SJSA1 (cell line): ENCODE measurements around the gene ABCA6. TPM values are rescaled to one million over a fixed set of nuclear protein-coding genes. Genes with fewer than 3 reads are reported as not detected.
"Not testable (repeated sequence)": the region's sequence is repeated elsewhere in the genome, so short reads cannot be mapped to it uniquely, and the experiment has no call there.

Source experiments
- DNase-seq, 2 experiments: peaks; one replicate each; pipeline ENCODE4 v3.0.0-alpha.2; 2015 to 2020; ENCODE audit warnings: low spot score in 2 of 2, low read depth in 1 of 2
- H3K27ac ChIP-seq: fragments of 250-450 bp; sonication (Bioruptor Pico); 2 replicates; pipeline ENCODE4 v1.5.1; 2020; ENCODE audit warnings: mild to moderate bottlenecking, moderate library complexity
- H3K27me3 ChIP-seq: fragments of 250-450 bp; sonication (Bioruptor Pico); replicated peaks from 2 replicates; pipeline ENCODE4 v1.5.1; 2020; ENCODE audit warnings: mild to moderate bottlenecking, moderate library complexity
- H3K36me3 ChIP-seq: fragments of 250-450 bp; sonication (Bioruptor Pico); 2 replicates; pipeline ENCODE4 v1.5.1; 2020; ENCODE audit warnings: mild to moderate bottlenecking
- H3K4me1 ChIP-seq: fragments of 250-450 bp; sonication (Bioruptor Pico); replicated peaks from 2 replicates; pipeline ENCODE4 v1.6.1; 2021; ENCODE audit warnings: mild to moderate bottlenecking
- H3K4me3 ChIP-seq: fragments of 250-450 bp; sonication (Bioruptor Pico); 2 replicates; pipeline ENCODE4 v1.5.1; 2020; ENCODE audit warnings: mild to moderate bottlenecking
- H3K9me3 ChIP-seq: fragments of 250-450 bp; sonication (Bioruptor Pico); replicated peaks from 2 replicates; pipeline ENCODE4 v1.5.1; 2020; ENCODE audit warnings: mild to moderate bottlenecking
- total RNA-seq: library from RNA; depleted of rRNA; stranded (reverse); fragments of >200 nt; shearing (Covaris generic); gene quantifications from 2 replicates; pipeline ENCODE4 v1.2.3, GENCODE V29; 2014

The ABCA6 gene
- total RNA-seq, 1 experiment from 2014 or later, result not detected

DNA sequence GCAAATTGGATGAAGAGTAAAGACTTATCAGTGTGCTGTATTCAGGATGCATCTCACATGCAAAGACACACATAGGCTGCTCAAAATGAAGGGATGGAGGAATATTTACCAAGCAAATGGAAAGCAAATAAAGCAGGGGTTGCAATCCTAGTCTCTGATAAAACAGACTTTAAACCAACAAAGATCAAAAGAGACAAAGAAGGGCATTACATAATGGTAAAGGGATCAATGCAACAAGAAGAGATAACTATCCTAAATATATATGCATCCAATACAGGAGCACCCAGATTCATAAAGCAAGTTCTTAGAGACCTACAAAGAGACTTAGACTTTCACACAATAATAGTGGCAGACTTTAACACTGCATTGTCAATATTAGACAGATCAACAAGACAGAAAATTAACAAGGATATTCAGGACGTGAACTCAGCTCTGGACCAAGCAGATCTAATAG lies 68.9 kb downstream of the ABCA6 start:
- H3K36me3 ChIP-seq, result not testable (repeated sequence)

DNA sequence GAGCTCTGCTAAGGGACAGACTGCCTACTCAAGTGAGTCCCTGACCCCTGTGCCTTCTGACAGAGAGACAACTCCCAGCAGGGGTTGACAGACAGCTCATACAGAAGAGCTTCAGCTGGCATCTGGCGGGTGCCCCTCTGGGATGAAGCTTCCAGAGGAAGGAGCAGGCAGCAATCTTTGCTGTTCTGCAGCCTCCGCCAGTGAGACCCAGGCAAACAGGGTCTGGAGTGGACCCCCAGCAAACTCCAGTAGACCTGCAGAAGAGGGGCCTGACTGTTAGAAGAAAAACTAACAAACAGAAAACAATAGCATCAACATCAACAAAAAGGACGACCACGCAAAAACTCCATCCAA lies 70.5 kb downstream of the ABCA6 start:
- not testable (repeated sequence) for H3K36me3 ChIP-seq, H3K9me3 ChIP-seq, DNase-seq, H3K4me1 ChIP-seq, H3K27ac ChIP-seq, H3K27me3 ChIP-seq, H3K4me3 ChIP-seq

More for the DNA sequence above, 68.9 kb downstream of the ABCA6 start:
- H3K9me3 ChIP-seq, H3K27me3 ChIP-seq, H3K4me3 ChIP-seq, H3K27ac ChIP-seq, DNase-seq, H3K4me1 ChIP-seq: not testable (repeated sequence)

GRCh38 chr17:69070378-69071232 lies 71.1 kb downstream of the ABCA6 start:
- H3K9me3 ChIP-seq, H3K4me1 ChIP-seq, DNase-seq, H3K36me3 ChIP-seq, H3K27ac ChIP-seq, H3K27me3 ChIP-seq, H3K4me3 ChIP-seq: not testable (repeated sequence)

DNA sequence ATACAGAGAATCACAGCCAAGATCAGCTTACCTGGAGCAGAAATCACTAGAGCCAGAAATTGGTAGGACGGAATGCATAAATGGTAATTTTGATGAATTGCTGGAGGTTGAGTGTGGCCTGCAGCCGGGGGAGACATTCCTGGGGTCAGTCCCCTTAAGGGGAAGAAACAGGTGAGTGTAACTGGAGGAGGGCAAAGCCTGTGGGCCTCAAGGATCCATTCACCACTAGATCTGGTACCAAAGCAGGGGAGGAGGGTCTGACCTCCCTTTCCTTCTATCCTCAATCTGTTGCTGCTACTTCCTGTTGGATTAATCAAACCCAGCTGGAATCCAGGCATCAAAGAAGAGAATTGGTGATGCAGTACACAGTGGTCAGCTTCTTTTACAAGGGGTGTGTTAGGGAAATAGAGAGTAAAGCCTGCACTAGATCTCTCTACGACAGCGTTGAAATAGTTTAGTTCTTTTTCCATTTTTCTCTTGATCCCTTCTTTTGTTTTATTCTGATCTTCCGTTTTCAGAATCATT lies 72.4 kb downstream of the ABCA6 start:
- H3K27me3 ChIP-seq, result no peaks in the 10 kb centered on the region
- no peak for DNase-seq
- no peak overlapping the region for H3K27ac ChIP-seq
- H3K36me3 ChIP-seq, result no peaks in the 10 kb centered on the region
- H3K9me3 ChIP-seq, result no peaks in the 10 kb centered on the region
- H3K4me1 ChIP-seq, result no peaks in the 10 kb centered on the region
- no peak overlapping the region for H3K4me3 ChIP-seq

DNA sequence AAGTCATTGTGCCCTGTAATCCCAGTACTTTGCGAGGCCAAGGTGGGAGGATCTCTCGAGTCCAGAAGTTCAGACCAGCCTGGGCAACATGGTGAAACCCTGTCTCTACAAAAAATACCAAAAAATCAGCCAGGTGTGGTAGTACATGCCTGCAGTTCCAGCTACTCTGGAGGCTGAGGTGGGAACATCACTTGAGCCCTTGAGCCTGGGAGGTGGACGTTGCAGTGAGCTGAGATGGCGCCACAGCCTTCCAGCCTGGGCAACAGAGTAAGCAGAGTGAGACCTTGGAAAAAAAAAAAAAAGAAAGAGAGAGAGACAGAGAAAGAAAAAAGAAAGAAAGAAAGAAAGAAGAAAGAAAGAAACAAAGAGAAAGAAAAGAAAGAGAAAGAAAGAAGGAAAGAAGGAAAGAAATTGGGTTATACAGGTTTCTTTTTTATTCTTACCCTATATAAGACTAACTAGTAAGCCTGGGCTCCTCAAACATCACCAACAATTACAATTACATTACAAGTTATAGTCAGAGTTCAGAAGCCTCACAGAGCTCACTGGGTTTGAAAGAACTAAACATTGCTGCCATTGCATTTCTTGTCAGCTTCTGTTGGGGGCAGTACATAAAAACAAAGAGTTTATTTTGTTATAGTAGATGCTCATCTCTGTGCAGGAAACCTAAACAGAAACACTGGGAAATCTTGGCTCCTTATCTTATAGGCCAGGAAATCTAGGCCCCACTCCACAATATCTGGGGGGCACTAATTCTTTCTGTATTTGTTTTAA lies 74.2 kb downstream of the ABCA6 start:
- Histone ChIP-seq H3K27me3 (no peaks in the 10 kb centered on the region), H3K4me1 (no peaks in the 10 kb centered on the region), H3K9me3 (no peaks in the 10 kb centered on the region), H3K27ac (no peak overlapping the region), H3K36me3 (no peaks in the 10 kb centered on the region), H3K4me3 (no peak overlapping the region)
- no peak for DNase-seq

- H3K4me1 ChIP-seq, result no peaks in the 10 kb centered on the region
- no peaks in the 10 kb centered on the region for H3K27me3 ChIP-seq
- no peak for DNase-seq
- H3K4me3 ChIP-seq, result no peak overlapping the region
- no peaks in the 10 kb centered on the region for H3K9me3 ChIP-seq
- no peak overlapping the region for H3K27ac ChIP-seq
- no peaks in the 10 kb centered on the region for H3K36me3 ChIP-seq
These were observed 75.2 kb downstream of the ABCA6 start for GRCh38 chr17:69066482-69066881.

DNA sequence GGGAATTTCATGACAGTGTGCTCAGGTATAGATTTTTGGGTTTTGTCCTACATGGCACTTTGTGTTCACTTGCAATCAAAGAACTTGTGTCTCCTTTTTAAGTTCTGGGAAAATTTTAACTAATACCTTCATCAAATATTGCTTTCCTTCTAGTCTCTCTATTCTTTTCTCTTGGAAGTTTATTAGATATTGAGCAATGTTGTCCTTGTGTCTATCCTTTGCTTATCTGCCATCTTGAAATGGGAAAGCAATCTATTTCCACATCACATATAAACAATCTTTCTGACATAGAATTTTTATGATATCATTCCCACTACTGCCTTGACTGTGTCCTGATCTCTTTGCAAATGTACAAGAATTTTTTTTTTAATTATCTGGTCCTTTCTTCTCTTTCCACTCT lies 76.6 kb downstream of the ABCA6 start:
- no peaks in the 10 kb centered on the region for H3K27me3 ChIP-seq
- no peaks in the 10 kb centered on the region for H3K9me3 ChIP-seq
- H3K4me3 ChIP-seq, result no peak overlapping the region
- H3K4me1 ChIP-seq, result no peaks in the 10 kb centered on the region
- no peak overlapping the region for H3K27ac ChIP-seq
- DNase-seq, result no peak
- H3K36me3 ChIP-seq, result no peaks in the 10 kb centered on the region

DNA sequence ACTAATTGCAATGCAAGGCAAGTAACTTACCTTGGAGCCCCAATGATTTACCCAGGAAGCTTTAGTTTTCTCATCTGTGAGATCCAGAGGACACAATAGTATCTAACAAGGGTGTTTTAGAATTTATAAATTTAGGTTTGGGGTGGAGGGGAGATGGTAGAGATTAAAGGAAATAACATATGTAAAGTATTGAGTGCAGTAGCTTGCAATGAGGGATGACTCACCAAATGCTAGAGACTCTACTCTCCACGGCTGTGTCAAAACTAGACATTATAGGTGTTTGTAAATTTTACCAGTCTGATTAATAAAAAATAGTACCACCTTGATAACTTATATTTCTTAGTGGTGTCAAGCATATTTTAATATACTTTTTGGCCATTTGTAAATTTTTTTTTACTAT lies 77.2 kb downstream of the ABCA6 start:
- no peak overlapping the region for H3K27ac ChIP-seq
- H3K4me1 ChIP-seq, result no peaks in the 10 kb centered on the region
- no peak for DNase-seq
- no peaks in the 10 kb centered on the region for H3K27me3 ChIP-seq
- no peak overlapping the region for H3K4me3 ChIP-seq
- no peaks in the 10 kb centered on the region for H3K36me3 ChIP-seq
- H3K9me3 ChIP-seq, result no peaks in the 10 kb centered on the region

- Histone ChIP-seq H3K27me3 (no peaks in the 10 kb centered on the region), H3K36me3 (no peaks in the 10 kb centered on the region), H3K27ac (no peak overlapping the region), H3K4me1 (no peaks in the 10 kb centered on the region), H3K9me3 (no peaks in the 10 kb centered on the region), H3K4me3 (no peak overlapping the region)
- no peak for DNase-seq
These were observed 77.7 kb downstream of the ABCA6 start for GRCh38 chr17:69064001-69064400.

DNA sequence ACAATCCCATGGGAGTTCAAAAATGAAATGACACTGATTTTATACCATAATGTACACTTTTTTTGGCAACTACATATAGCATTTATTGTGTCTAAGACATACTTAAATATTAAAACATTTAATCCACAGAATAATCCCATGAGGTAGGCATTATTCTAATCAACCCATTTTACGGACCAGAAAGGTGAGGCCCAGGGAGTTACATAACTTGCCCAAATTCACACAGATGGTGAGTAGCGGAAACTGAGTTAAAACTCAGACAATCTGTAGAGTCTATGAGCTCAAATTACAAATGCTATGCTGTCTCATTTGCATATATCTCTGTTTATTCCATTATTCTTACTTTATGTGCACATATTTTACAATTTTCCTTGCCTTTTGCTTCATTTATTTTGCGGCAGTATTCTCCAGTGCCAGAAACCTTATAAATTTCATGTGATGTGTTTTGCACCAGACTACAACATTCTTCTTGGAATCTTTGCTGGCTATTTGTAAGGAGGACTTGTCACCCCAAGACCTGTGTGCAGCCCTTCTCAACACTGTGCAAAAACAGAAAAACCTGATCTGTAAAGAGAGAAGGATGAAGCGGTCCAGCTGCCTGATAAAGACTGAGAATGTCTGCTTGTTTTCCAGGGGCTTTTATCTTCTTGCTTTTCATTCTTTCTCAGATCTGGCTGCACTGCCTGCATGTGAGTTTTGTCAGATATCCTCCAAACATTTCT lies 78.7 kb downstream of the ABCA6 start:
- H3K36me3 ChIP-seq, result no peaks in the 10 kb centered on the region
- DNase-seq, result no peak
- no peak overlapping the region for H3K4me3 ChIP-seq
- no peaks in the 10 kb centered on the region for H3K27me3 ChIP-seq
- no peak overlapping the region for H3K27ac ChIP-seq
- H3K4me1 ChIP-seq, result no peaks in the 10 kb centered on the region
- H3K9me3 ChIP-seq, result no peaks in the 10 kb centered on the region

DNA sequence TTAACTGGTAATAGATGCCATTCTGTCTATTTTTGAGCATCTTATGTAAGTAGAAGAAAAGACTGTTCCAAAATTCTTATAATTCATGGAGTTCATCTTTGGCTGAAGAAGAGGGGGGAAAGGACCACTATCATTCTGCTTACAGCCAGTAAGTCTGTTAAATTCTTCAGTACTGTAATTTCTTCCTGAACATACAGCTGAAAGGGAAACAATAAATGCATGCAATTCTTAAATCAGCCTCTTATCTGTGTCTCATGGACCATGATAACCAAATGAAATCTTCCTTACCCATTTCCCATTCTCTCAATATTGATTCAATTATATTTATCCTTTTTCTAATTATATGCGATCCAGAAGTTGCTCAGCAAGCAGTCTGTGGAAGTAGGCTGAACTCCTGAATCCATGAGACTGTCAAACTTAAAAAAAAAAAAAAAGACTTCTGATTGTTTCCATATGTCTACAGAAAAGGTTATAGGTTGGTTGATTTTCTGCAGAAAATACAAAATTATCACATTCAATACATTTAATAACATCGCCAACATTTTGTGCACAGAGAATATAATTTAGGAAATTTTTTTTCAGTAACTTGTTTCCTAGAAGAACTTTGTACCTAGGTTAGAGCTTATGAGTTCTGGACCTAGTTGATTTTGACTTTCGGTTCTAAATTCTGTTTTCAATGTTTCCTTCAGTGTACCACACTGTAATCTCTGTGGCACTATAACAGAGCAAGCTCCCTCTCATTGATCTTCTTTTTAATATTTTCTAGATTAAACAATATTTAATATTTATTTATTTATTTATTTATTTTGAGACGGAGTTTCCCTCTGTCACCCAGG lies 79.8 kb downstream of the ABCA6 start:
- H3K4me3 ChIP-seq, result no peak overlapping the region
- no peaks in the 10 kb centered on the region; the same call in 1 of the 2 replicates for H3K9me3 ChIP-seq
- DNase-seq, result no peak
- H3K27me3 ChIP-seq, result no peaks in the 10 kb centered on the region
- H3K27ac ChIP-seq, result no peak overlapping the region
- H3K4me1 ChIP-seq, result no peaks in the 10 kb centered on the region
- no peaks in the 10 kb centered on the region for H3K36me3 ChIP-seq

DNA sequence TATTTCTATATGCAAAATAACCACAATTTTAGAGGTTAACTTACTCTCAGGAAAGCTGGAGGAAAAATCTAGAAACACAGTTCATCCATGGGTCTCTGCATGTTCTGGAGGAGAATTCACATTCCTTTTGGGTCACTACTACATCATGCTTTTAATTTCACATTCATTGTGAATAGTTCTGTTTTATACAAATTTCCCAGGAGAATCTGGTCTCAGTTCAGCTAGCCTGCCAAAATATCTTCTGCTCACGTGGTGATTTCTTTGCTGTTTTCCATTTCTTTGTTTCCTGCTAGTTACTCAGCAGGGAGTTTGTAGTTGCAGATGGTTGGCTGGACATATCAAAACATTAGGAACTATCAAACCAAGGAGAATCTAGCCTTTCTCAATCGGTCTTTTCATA lies 80.9 kb downstream of the ABCA6 start, which contains the start of gene ABCA9:
Gene ABCA9, minus strand, starts transcription at position 106 of the 400 bp plus-strand sequence. CDS start 9,801 bp downstream, outside the sequence.
- Histone ChIP-seq H3K9me3 (no peaks in the 10 kb centered on the region; the same call in 1 of the 2 replicates), H3K27me3 (no peaks in the 10 kb centered on the region), H3K4me3 (no peak within 1 kb of the TSS), H3K4me1 (no peaks in the 10 kb centered on the region), H3K27ac (no peak within 1 kb of the TSS), H3K36me3 (no peaks in the 10 kb centered on the region)
- no peak for DNase-seq
